Kidney (tissue), 14 donors: ENCODE measurements around the gene GLRB. TPM values are rescaled to one million over a fixed set of nuclear protein-coding genes. Genes with fewer than 3 reads are reported as not detected.
A peak's percentile ranks its signal among the peaks of the same experiment; 100 is the strongest.

Source experiments
- DNase-seq, 5 donors: peaks; one replicate each; pipeline ENCODE4 v3.0.0-alpha.2; 2013 to 2020
- FAIRE-seq: peaks from 2 replicates; lab custom pipeline; 2012; peaks lifted over from hg19 to GRCh38; lab: Jason Lieb, UNC
- H3K27ac ChIP-seq, 2 donors: one replicate each; pipeline ENCODE4 v1.7.0; 2013; ENCODE audit warnings: low read depth in 2 of 2, low read length in 2 of 2, inconsistent platforms in 1 of 2
- H3K27me3 ChIP-seq: one replicate; pipeline ENCODE4 v1.7.1; 2013; ENCODE audit warnings: low read length, inconsistent platforms; ENCODE audit not compliant: control insufficient read depth, insufficient read depth
- H3K36me3 ChIP-seq, 3 donors: one replicate each; pipeline versions ENCODE4 v1.7.0 to v1.7.1; 2013; ENCODE audit warnings: low read length in 3 of 3, control low read depth in 1 of 3, inconsistent platforms in 1 of 3; ENCODE audit not compliant: insufficient read depth in 3 of 3, control insufficient read depth in 2 of 3
- H3K4me1 ChIP-seq, 3 donors: one replicate each; pipeline versions ENCODE4 v1.7.0 to v1.7.1; 2013; ENCODE audit warnings: low read length in 3 of 3, inconsistent platforms in 1 of 3, low read depth in 1 of 3; ENCODE audit not compliant: control insufficient read depth in 2 of 3, insufficient read depth in 2 of 3
- H3K4me3 ChIP-seq, 3 donors: one replicate each; pipeline versions ENCODE4 v1.7.0 to v1.8.1; 2013; ENCODE audit warnings: low read length in 3 of 3, control low read depth in 1 of 3, inconsistent platforms in 1 of 3
- H3K9ac ChIP-seq, 3 donors: one replicate each; pipeline versions ENCODE4 v1.7.0 to v1.7.1; 2013; ENCODE audit warnings: low read length in 3 of 3, control low read depth in 1 of 3, inconsistent platforms in 1 of 3
- H3K9me3 ChIP-seq, 3 donors: one replicate each; pipeline versions ENCODE4 v1.7.0 to v1.7.1; 2013; ENCODE audit warnings: low read length in 3 of 3, control low read depth in 1 of 3, inconsistent platforms in 1 of 3; ENCODE audit not compliant: control insufficient read depth in 2 of 3, insufficient read depth in 1 of 3
- intact Hi-C: fragments of 100-400 bp; cut with DNase I; formaldehyde crosslinking; loops from one replicate; pipeline ENCODE4 v1.11.1; 2022
- polyA plus RNA-seq: library from polyadenylated mRNA; stranded (reverse); fragments of 350-450 nt; fragmentation: Illumina TruSeq; extraction: RNeasy Lipid Tissue Mini Kit (QIAGEN cat#74804); gene quantifications from one replicate; pipeline ENCODE4 v1.2.3, GENCODE V29; 2014; ENCODE audit warnings: low read depth, low replicate concordance; ENCODE audit not compliant: insufficient read depth
- total RNA-seq: library from RNA; stranded (reverse); fragmentation: NEBNext Ultra II Directional; extraction: Animal tissue kit (Norgen Biotek cat#: 25700); gene quantifications from one replicate; pipeline ENCODE4 v1.2.1, GENCODE V29; 2021
- TF ChIP-seq, protein P1 (sequence below): IDR thresholded peaks from 3 replicates; pipeline ENCODE4 v1.5.1; 2012; ENCODE audit warnings: mild to moderate bottlenecking, moderate library complexity, borderline replicate concordance; ENCODE audit not compliant: insufficient read depth; ENCODE audit errors: extremely low read depth
- donor health status: control.
- donor health status: control.
- donor health status: control.
- donor health status: control.
- donor health status: control.
- donor health status: DM: yes; HTN: yes; CAD: no.
- donor health status: Normal renal cell carcinoma (clear cell type).

GLRB gene
- total and polyA plus RNA-seq, 2 donors from 2014 or later, result 3.3 to 5.2 TPM

DNA sequence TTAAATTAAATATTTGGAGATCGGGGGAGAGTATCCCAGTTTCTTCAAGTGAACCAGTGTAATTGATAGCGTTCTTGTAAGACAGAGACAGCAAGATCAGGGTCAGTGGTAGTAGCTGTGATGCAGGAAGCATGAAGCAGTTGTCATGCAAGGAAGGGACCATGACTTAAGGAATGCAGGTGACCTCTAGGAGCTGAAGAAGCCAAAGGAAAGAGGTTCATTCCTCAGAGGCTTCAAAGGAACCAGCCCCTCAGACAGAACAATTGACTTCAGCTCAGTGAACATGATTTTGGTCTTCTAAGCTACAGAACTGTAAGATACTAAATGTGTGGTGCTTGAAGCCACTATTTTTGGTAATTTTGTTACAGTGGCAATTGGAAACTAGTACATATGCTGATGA is 51.6 kb downstream of the GLRB start:
- H3K27me3 ChIP-seq, result no peaks in the 10 kb centered on the region
- no peaks in the 10 kb centered on the region for H3K9me3 ChIP-seq
- no peak overlapping the region for H3K4me3 ChIP-seq
- DNase-seq, result no peak
- H3K9ac ChIP-seq, result no peak overlapping the region
- FAIRE-seq, result no peak
- H3K4me1 ChIP-seq, result no peaks in the 10 kb centered on the region
- TF ChIP-seq, protein P1, sequence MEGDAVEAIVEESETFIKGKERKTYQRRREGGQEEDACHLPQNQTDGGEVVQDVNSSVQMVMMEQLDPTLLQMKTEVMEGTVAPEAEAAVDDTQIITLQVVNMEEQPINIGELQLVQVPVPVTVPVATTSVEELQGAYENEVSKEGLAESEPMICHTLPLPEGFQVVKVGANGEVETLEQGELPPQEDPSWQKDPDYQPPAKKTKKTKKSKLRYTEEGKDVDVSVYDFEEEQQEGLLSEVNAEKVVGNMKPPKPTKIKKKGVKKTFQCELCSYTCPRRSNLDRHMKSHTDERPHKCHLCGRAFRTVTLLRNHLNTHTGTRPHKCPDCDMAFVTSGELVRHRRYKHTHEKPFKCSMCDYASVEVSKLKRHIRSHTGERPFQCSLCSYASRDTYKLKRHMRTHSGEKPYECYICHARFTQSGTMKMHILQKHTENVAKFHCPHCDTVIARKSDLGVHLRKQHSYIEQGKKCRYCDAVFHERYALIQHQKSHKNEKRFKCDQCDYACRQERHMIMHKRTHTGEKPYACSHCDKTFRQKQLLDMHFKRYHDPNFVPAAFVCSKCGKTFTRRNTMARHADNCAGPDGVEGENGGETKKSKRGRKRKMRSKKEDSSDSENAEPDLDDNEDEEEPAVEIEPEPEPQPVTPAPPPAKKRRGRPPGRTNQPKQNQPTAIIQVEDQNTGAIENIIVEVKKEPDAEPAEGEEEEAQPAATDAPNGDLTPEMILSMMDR, result no peak
- no peak overlapping the region for H3K27ac ChIP-seq
- no peaks in the 10 kb centered on the region for H3K36me3 ChIP-seq
- intact Hi-C loops, result no loop called here

DNA sequence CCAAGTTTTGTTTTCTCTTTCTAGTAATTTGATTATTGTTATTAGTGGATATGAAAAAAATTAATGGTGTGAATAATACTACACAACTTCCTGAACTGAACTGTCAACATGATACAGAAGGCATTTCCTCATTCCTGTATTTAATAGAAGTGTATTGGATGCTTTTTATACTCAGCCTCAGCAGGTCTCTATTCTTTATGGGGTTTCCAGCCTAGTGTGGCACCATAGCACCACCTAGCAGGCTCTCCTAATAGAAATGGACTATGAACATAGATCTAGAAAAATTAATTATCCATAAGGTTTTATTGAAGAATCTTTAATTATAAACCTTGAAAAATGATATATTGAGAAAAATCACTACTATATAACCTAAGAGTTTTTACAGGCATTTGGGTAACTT is 52.4 kb downstream of the GLRB start:
- Histone ChIP-seq H3K4me1 (no peaks in the 10 kb centered on the region), H3K27ac (no peak overlapping the region), H3K4me3 (no peak overlapping the region), H3K9ac (no peak overlapping the region), H3K9me3 (no peaks in the 10 kb centered on the region), H3K27me3 (no peaks in the 10 kb centered on the region), H3K36me3 (no peaks in the 10 kb centered on the region)
- peak in 2 of 5 donors; percentile 24 to 26 for DNase-seq
- intact Hi-C loops, result no loop called here
- no peak for FAIRE-seq
- TF ChIP-seq, protein P1, result no peak

DNA sequence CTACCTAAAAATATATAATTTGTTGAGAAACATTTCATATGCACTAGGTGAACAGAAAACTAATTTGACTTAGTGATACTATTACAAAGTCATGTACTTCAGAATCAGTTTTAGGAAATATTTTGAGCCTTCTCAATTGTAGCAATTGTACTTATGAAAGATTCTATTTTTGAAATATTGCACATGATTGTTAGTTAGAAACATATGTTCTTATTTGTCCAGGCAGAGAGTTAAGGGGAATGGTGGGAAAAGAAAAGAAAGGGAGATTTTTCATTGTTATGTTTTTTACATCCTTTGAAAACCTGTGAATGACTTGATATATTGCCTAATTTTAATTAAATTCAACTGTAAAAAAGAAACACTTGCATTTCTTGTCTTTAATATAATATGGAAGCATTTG is 66.0 kb downstream of the GLRB start:
- DNase-seq (no peak), FAIRE-seq (no peak)
- Histone ChIP-seq H3K9ac (no peak overlapping the region), H3K36me3 (no peaks in the 10 kb centered on the region), H3K27ac (no peak overlapping the region), H3K9me3 (no peaks in the 10 kb centered on the region), H3K4me1 (no peaks in the 10 kb centered on the region), H3K27me3 (no peaks in the 10 kb centered on the region), H3K4me3 (no peak overlapping the region)
- TF ChIP-seq, protein P1, result no peak
- intact Hi-C loops, result no loop called here

DNA sequence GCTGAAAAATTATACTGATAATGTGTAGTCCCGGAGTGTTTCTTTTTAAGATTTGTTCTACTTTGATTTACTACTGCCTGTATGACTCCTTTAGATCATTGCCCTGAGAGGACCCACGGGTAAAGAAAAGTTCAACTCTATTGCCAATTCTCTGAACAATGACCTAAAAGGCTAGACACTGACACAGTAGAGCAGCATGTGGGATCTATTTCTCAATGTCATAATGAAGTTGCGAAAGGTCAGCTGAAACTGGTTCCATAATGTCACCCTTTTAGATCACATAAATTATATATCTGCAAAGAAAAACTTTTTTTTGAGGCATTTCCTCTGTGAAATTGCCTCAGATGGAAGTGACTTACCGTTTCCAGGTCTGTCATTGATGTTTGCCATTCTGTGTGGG is 67.4 kb downstream of the GLRB start:
- no peaks in the 10 kb centered on the region for H3K4me1 ChIP-seq
- H3K9me3 ChIP-seq, result no peaks in the 10 kb centered on the region
- DNase-seq (no peak), FAIRE-seq (no peak)
- H3K27me3 ChIP-seq, result no peaks in the 10 kb centered on the region
- intact Hi-C loops, result no loop called here
- H3K4me3 ChIP-seq, result no peak overlapping the region
- no peak overlapping the region for H3K27ac ChIP-seq
- TF ChIP-seq, protein P1, result no peak
- no peak overlapping the region for H3K9ac ChIP-seq
- H3K36me3 ChIP-seq, result no peaks in the 10 kb centered on the region
